HepG2 (cell line): Measurements from ENCODE around the gene INAFM1. TPM values are rescaled to one million over a fixed set of nuclear protein-coding genes. Genes with fewer than 3 reads are reported as not detected.

Experiments
- MAZ ChIP-seq, 2 experiments: sonication (generic) in 1 of 2; formaldehyde crosslinking in 1 of 2; IDR thresholded peaks; 2 replicates each; pipeline versions ENCODE4 v1.5.0 to v1.6.1; 2012 to 2020; ENCODE audit warnings: low read depth in 2 of 2, mild to moderate bottlenecking in 2 of 2, borderline replicate concordance in 1 of 2, improper control_type of control experiment in 1 of 2, low read length in 1 of 2, missing genetic modification reagents in 1 of 2, moderate library complexity in 1 of 2
- MEIS1 ChIP-seq: sonication (generic); formaldehyde crosslinking; IDR thresholded peaks from 2 replicates; pipeline ENCODE4 v1.9.0; 2021; ENCODE audit warnings: mild to moderate bottlenecking, missing genetic modification reagents, moderate library complexity, borderline replicate concordance
- NFIC ChIP-seq: IDR thresholded peaks from 2 replicates; pipeline ENCODE4 v1.6.1; 2012; ENCODE audit warnings: mild to moderate bottlenecking, low read length, inconsistent platforms
- RFXANK ChIP-seq: IDR thresholded peaks from 2 replicates; pipeline ENCODE4 v1.6.1; 2016
- SATB2 ChIP-seq: sonication (generic); formaldehyde crosslinking; IDR thresholded peaks from 2 replicates; pipeline ENCODE4 v1.5.0; 2020; ENCODE audit warnings: missing genetic modification reagents
- SRSF4 ChIP-seq: fragments of 200-400 bp; formaldehyde crosslinking; IDR thresholded peaks from one replicate; pipeline ENCODE4 v1.6.1; 2018; ENCODE audit warnings: mild to moderate bottlenecking, low read depth, low read length, moderate library complexity; ENCODE audit not compliant: poor library complexity, severe bottlenecking
- TAF15 ChIP-seq: fragments of 200-400 bp; formaldehyde crosslinking; IDR thresholded peaks from one replicate; pipeline ENCODE4 v1.6.1; 2018; ENCODE audit warnings: mild to moderate bottlenecking, low read depth, low read length; ENCODE audit not compliant: poor library complexity, severe bottlenecking
- TCF7L2 ChIP-seq: IDR thresholded peaks from 2 replicates; pipeline ENCODE4 v1.6.1; 2011; ENCODE audit warnings: mild to moderate bottlenecking, low read depth, low read length, moderate library complexity
- ZBTB8A ChIP-seq: sonication (generic); formaldehyde crosslinking; IDR thresholded peaks from 2 replicates; pipeline ENCODE4 v1.4.0; 2020; ENCODE audit warnings: mild to moderate bottlenecking, low read depth, missing genetic modification reagents, borderline replicate concordance
- ZC3H13 ChIP-seq: sonication (generic); formaldehyde crosslinking; IDR thresholded peaks from 2 replicates; pipeline ENCODE4 v1.8.1; 2023; ENCODE audit warnings: mild to moderate bottlenecking, missing genetic modification reagents, moderate library complexity
- ZFP36L1 ChIP-seq: sonication (generic); formaldehyde crosslinking; IDR thresholded peaks from 2 replicates; pipeline ENCODE4 v1.8.0; 2022; ENCODE audit warnings: mild to moderate bottlenecking, missing genetic modification reagents, moderate library complexity
- ZKSCAN5 ChIP-seq: sonication (generic); formaldehyde crosslinking; IDR thresholded peaks from 2 replicates; pipeline ENCODE4 v1.5.1; 2020; ENCODE audit warnings: mild to moderate bottlenecking, missing genetic modification reagents
- ZMYM3 ChIP-seq: sonication (generic); formaldehyde crosslinking; IDR thresholded peaks from 2 replicates; pipeline ENCODE4 v1.5.1; 2020; ENCODE audit warnings: mild to moderate bottlenecking, missing genetic modification reagents
- ZNF143 ChIP-seq: sonication (generic); formaldehyde crosslinking; IDR thresholded peaks from 2 replicates; pipeline ENCODE4 v1.4.0; 2020; ENCODE audit warnings: missing genetic modification reagents
- polyA plus RNA-seq, 8 experiments: library from polyadenylated mRNA; depleted of rRNA in 3 of 8; stranded (reverse) in 7 of 8; unstranded in 1 of 8; fragments of >200 nt; fragmentation: Illumina TruSeq in 4 of 8; extraction: Trizol in 4 of 8; gene quantifications; 2 replicates each; pipeline versions ENCODE4 v1.2.1 to v1.2.3, GENCODE V29; 2011 to 2016; ENCODE audit warnings: low read depth in 4 of 8, missing spikeins in 1 of 8, mixed read lengths in 1 of 8; ENCODE audit not compliant: insufficient read depth in 1 of 8
- total RNA-seq, 5 experiments: library from RNA; depleted of rRNA; stranded (reverse); fragments of >200 nt; fragmentation: Illumina TruSeq; extraction: Trizol; gene quantifications; 2 replicates each; pipeline ENCODE4 v1.2.3, GENCODE V29; 2016; ENCODE audit warnings: low read depth in 1 of 5
- TF ChIP-seq, protein P1 (sequence below): sonication (generic); formaldehyde crosslinking; IDR thresholded peaks from 2 replicates; pipeline ENCODE4 v1.5.1; 2020; ENCODE audit warnings: mild to moderate bottlenecking, moderate library complexity, missing genetic modification reagents
- TF ChIP-seq, protein P2 (sequence below): sonication (generic); formaldehyde crosslinking; IDR thresholded peaks from 2 replicates; pipeline ENCODE4 v1.4.0; 2020; ENCODE audit warnings: mild to moderate bottlenecking, missing genetic modification reagents
- TF ChIP-seq, protein P3 (sequence below): sonication (generic); formaldehyde crosslinking; IDR thresholded peaks from 2 replicates; pipeline ENCODE4 v1.4.0; 2020; ENCODE audit warnings: mild to moderate bottlenecking, low read depth, missing genetic modification reagents
- TF ChIP-seq, protein P4 (sequence below): sonication (generic); formaldehyde crosslinking; conservative IDR thresholded peaks from 2 replicates; pipeline ENCODE4 v1.4.0; 2020; ENCODE audit warnings: mild to moderate bottlenecking, missing genetic modification reagents, moderate library complexity
- TF ChIP-seq, protein P5 (sequence below): sonication (generic); formaldehyde crosslinking; IDR thresholded peaks from 2 replicates; pipeline ENCODE4 v1.5.0; 2020; ENCODE audit warnings: missing genetic modification reagents

The INAFM1 gene
- total and polyA plus RNA-seq, 2 of the 13 experiments (the other 11 are each of a cell fraction or from before 2014, with no cell fraction given) = 0.88 to 1.9 TPM

DNA sequence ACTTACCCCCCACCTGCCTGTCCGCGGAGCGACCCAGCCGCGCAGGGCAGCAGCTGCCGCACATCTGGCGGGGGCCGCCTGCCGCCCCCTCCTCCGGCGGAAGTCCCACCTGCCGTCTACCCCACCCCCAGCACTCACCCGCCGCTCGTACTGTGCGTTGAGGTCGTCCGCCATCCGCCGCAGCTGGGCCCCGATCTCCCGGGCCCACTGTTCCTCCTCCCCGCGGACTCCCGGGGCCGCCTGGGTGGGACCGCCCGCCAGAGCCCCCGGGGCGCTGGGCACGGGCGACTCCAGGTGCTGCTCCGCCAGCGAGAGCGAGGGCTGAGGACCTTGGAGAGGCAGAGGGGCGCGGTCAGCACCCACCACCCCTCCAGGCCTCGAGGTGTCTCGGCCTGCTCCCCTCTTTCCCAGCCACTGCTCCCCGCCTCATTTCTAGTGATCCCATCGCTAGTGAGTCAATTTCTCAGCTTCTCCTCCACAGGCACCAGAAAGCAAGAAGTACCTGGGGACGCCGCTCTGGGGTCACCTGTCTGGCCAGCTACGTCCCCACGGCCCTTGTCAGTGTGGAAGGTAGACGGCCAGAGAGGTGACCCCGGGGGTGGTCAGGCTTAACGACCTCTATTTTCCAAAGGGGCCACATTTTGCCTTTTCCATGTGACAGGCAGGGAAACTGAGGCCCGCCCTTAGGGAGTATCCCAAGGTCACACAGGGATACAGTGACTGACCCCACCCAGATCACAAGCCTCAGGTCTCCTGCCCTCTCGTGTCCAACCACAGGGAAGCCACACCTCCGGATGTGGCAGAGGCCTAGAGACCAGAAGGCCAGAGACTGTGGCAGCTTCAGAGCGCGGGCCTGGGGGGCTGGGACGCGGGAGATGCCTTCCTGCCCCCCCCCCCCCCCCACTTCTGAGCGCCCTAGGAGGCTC, 48.0 kb upstream of the INAFM1 start (continued):
- TF ChIP-seq, protein P1, sequence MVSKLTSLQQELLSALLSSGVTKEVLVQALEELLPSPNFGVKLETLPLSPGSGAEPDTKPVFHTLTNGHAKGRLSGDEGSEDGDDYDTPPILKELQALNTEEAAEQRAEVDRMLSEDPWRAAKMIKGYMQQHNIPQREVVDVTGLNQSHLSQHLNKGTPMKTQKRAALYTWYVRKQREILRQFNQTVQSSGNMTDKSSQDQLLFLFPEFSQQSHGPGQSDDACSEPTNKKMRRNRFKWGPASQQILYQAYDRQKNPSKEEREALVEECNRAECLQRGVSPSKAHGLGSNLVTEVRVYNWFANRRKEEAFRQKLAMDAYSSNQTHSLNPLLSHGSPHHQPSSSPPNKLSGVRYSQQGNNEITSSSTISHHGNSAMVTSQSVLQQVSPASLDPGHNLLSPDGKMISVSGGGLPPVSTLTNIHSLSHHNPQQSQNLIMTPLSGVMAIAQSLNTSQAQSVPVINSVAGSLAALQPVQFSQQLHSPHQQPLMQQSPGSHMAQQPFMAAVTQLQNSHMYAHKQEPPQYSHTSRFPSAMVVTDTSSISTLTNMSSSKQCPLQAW = peak; percentile 47; the same call in 1 of the 2 replicates
- TF ChIP-seq NFIC (no peak), SATB2 (CRISPR knock-in tag) (0 out of 2 replicates have a peak, but pooled peaks have one; percentile 15), MAZ (IDR thresholded peaks at IDR 0.05; ENCODE audit: borderline replicate concordance, low read depth, low read length) (no peak), MAZ (CRISPR knock-in tag; IDR thresholded peaks at IDR 0.05; ENCODE audit: low read depth) (no peak; the same call in 1 of the 2 replicates), ZC3H13 (CRISPR knock-in tag) (no peak; the same call in 1 of the 2 replicates), ZBTB8A (CRISPR knock-in tag) (no peak), SRSF4 (peak; percentile 87), TCF7L2 (no peak), TAF15 (no peak), ZMYM3 (CRISPR knock-in tag) (no peak), ZFP36L1 (CRISPR knock-in tag) (no peak), RFXANK (CRISPR knock-in tag) (no peak), ZKSCAN5 (CRISPR knock-in tag) (no peak), MEIS1 (CRISPR knock-in tag) (0 out of 2 replicates have a peak, but pooled peaks have one; percentile 20), ZNF143 (no peak)
- TF ChIP-seq, protein P2, sequence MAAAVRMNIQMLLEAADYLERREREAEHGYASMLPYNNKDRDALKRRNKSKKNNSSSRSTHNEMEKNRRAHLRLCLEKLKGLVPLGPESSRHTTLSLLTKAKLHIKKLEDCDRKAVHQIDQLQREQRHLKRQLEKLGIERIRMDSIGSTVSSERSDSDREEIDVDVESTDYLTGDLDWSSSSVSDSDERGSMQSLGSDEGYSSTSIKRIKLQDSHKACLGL (CRISPR knock-in tag) = no peak
- TF ChIP-seq, protein P3, sequence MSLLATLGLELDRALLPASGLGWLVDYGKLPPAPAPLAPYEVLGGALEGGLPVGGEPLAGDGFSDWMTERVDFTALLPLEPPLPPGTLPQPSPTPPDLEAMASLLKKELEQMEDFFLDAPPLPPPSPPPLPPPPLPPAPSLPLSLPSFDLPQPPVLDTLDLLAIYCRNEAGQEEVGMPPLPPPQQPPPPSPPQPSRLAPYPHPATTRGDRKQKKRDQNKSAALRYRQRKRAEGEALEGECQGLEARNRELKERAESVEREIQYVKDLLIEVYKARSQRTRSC = no peak
- TF ChIP-seq, protein P4, sequence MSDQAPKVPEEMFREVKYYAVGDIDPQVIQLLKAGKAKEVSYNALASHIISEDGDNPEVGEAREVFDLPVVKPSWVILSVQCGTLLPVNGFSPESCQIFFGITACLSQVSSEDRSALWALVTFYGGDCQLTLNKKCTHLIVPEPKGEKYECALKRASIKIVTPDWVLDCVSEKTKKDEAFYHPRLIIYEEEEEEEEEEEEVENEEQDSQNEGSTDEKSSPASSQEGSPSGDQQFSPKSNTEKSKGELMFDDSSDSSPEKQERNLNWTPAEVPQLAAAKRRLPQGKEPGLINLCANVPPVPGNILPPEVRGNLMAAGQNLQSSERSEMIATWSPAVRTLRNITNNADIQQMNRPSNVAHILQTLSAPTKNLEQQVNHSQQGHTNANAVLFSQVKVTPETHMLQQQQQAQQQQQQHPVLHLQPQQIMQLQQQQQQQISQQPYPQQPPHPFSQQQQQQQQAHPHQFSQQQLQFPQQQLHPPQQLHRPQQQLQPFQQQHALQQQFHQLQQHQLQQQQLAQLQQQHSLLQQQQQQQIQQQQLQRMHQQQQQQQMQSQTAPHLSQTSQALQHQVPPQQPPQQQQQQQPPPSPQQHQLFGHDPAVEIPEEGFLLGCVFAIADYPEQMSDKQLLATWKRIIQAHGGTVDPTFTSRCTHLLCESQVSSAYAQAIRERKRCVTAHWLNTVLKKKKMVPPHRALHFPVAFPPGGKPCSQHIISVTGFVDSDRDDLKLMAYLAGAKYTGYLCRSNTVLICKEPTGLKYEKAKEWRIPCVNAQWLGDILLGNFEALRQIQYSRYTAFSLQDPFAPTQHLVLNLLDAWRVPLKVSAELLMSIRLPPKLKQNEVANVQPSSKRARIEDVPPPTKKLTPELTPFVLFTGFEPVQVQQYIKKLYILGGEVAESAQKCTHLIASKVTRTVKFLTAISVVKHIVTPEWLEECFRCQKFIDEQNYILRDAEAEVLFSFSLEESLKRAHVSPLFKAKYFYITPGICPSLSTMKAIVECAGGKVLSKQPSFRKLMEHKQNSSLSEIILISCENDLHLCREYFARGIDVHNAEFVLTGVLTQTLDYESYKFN (CRISPR knock-in tag) = no peak
- TF ChIP-seq, protein P5, sequence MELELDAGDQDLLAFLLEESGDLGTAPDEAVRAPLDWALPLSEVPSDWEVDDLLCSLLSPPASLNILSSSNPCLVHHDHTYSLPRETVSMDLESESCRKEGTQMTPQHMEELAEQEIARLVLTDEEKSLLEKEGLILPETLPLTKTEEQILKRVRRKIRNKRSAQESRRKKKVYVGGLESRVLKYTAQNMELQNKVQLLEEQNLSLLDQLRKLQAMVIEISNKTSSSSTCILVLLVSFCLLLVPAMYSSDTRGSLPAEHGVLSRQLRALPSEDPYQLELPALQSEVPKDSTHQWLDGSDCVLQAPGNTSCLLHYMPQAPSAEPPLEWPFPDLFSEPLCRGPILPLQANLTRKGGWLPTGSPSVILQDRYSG (CRISPR knock-in tag) = 0 out of 2 replicates have a peak, but pooled peaks have one; percentile 43
